ENCODE measurements around the gene SNTB2. TPM values are rescaled to one million over a fixed set of nuclear protein-coding genes. Genes with fewer than 3 reads are reported as not detected.

The SNTB2 gene
- total and polyA plus RNA-seq, 7 donors, result 2.7 to 19.4 (median 12.6) TPM

- Histone ChIP-seq H3K27ac (no peak within 1 kb of the TSS), H3K9me3 (no peaks in the 10 kb centered on the region), H3K4me1 (peaks cover 5% of the 10 kb centered on the region), H3K4me3 (no peak within 1 kb of the TSS), H3K27me3 (ENCODE audit: insufficient read depth in 3 of 3, low read length in 2 of 3) (no peaks in the 10 kb centered on the region), H3K36me3 (ENCODE audit: insufficient read depth in 1 of 2, low read depth in 1 of 2) (peaks cover 2 to 65% of the 10 kb centered on the region in 2 donors)
- no peak for TF ChIP-seq CTCF (IDR thresholded peaks at IDR 0.05)
- DNase-seq, result no peak
- intact Hi-C loops (cut with DNase I), result no loop called here
- ATAC-seq, result no peak
- 82 to 89% (median 85%) methylated on average over 12 of the region's 12 CpGs for WGBS, 3 donors
These were observed 164.5 kb downstream of the SNTB2 start, which contains the start of gene TMED6 for GRCh38 chr16:69351309-69352027. TSS of gene TMED6 (minus strand) at chr16:69351786. CDS start at chr16:69351753, 33 bp downstream.

Other genes starting within 250 kb of the SNTB2 start
- 1 to 10 TPM in 2 of 4 donors, under 1 TPM in 2; 0.40 to 1.8 (median 1.00) TPM for gene HAS3, start 81.5 kb upstream of the SNTB2 start, total RNA-seq
- under 1 TPM; 0.51 to 0.86 (median 0.76) TPM for gene HAS3, start 81.5 kb upstream of the SNTB2 start, polyA plus RNA-seq
- 10 to 100 TPM; 26.2 to 69.1 (median 49.9) TPM for gene CHTF8, start 54.6 kb upstream of the SNTB2 start, total RNA-seq
- 10 to 100 TPM; 28.3 to 63.6 (median 46.7) TPM for gene CHTF8, start 54.6 kb upstream of the SNTB2 start, polyA plus RNA-seq
- 10 to 100 TPM; 38.8 to 85.3 (median 73.1) TPM for gene UTP4, start 54.5 kb upstream of the SNTB2 start, total RNA-seq
- gene UTP4, start 54.5 kb upstream of the SNTB2 start, polyA plus RNA-seq, result 100 to 1,000 TPM in 1 of 3 donors, 10 to 100 TPM in 2; 64.9 to 107 (median 75.8) TPM
- 10 to 100 TPM; 46.2 to 60.6 (median 55.5) TPM for gene VPS4A, start 124.2 kb downstream of the SNTB2 start, total RNA-seq
- gene VPS4A, start 124.2 kb downstream of the SNTB2 start, polyA plus RNA-seq, result 10 to 100 TPM; 38.1 to 76.2 (median 56.5) TPM
- 10 to 100 TPM in 2 of 4 donors, 1 to 10 TPM in 2; 8.7 to 16.4 (median 11.0) TPM for gene PDF, start 143.4 kb downstream of the SNTB2 start, total RNA-seq
- gene PDF, start 143.4 kb downstream of the SNTB2 start, polyA plus RNA-seq, result 10 to 100 TPM in 1 of 3 donors, 1 to 10 TPM in 2; 6.8 to 19.8 (median 7.8) TPM
- 10 to 100 TPM; 28.3 to 36.5 (median 35.4) TPM for gene COG8, start 152.4 kb downstream of the SNTB2 start, total RNA-seq
- gene COG8, start 152.4 kb downstream of the SNTB2 start, polyA plus RNA-seq, result 10 to 100 TPM; 16.7 to 25.3 (median 22.6) TPM
- 10 to 100 TPM; 12.8 to 24.8 (median 16.6) TPM for gene NIP7, start 152.6 kb downstream of the SNTB2 start, total RNA-seq
- gene NIP7, start 152.6 kb downstream of the SNTB2 start, polyA plus RNA-seq, result 10 to 100 TPM in 2 of 3 donors, 1 to 10 TPM in 1; 9.2 to 21.1 (median 15.6) TPM
- under 1 TPM in 2 of 4 donors, not detected in 2; 0.26 to 0.34 TPM for gene TMED6, start 164.6 kb downstream of the SNTB2 start, total RNA-seq
- gene TMED6, start 164.6 kb downstream of the SNTB2 start, polyA plus RNA-seq, result under 1 TPM in 2 of 3 donors, not detected in 1; 0.09 to 0.13 TPM
- gene TERF2, start 198.8 kb downstream of the SNTB2 start, total RNA-seq, result 10 to 100 TPM; 39.3 to 45.1 (median 40.4) TPM
- 10 to 100 TPM; 17.7 to 36.8 (median 26.6) TPM for gene TERF2, start 198.8 kb downstream of the SNTB2 start, polyA plus RNA-seq
- 10 to 100 TPM; 50.1 to 68.4 (median 55.0) TPM for gene CYB5B, start 237.5 kb downstream of the SNTB2 start, total RNA-seq
- gene CYB5B, start 237.5 kb downstream of the SNTB2 start, polyA plus RNA-seq, result 10 to 100 TPM; 42.1 to 92.8 (median 54.5) TPM

Data from psoas muscle (tissue), 8 donors.